ENCODE measurements around the gene ZMIZ1. TPM values are rescaled to one million over a fixed set of nuclear protein-coding genes. Genes with fewer than 3 reads are reported as not detected.

The ZMIZ1 gene
- total and polyA plus RNA-seq, 2 experiments from 2014 or later = 9.2 to 30.9 TPM

GRCh38 chr10:79045566-79046175 is 23.1 kb upstream of the ZMIZ1 start:
- H4K20me1 ChIP-seq (replicated peaks; ENCODE audit: insufficient read depth) = no peaks in the 10 kb centered on the region
- no peak overlapping the region for H3K27ac Mint-ChIP-seq
- H3K4me2 ChIP-seq = no peak overlapping the region
- no peaks in the 10 kb centered on the region for H3K36me3 Mint-ChIP-seq (ENCODE audit: low read depth)
- H3K9me2 ChIP-seq (ENCODE audit: insufficient read depth) = no peaks in the 10 kb centered on the region
- no peak overlapping the region for H3K27ac ChIP-seq (ENCODE audit: low read depth)
- peaks cover 1% of the 10 kb centered on the region for H3K4me1 ChIP-seq (ENCODE audit: insufficient read depth)
- no peaks in the 10 kb centered on the region for H3F3A ChIP-seq (replicated peaks; ENCODE audit: low read depth)
- H3K27me3 Mint-ChIP-seq (ENCODE audit: insufficient read depth, low read depth, poor library complexity) = peaks cover 13% of the 10 kb centered on the region
- H3K4me3 Mint-ChIP-seq = no peak overlapping the region
- no peak overlapping the region for H3K4me3 ChIP-seq
- H3K27me3 ChIP-seq (ENCODE audit: insufficient read depth) = no peaks in the 10 kb centered on the region
- ATAC-seq = peak; percentile 44
- no peak overlapping the region for H2AFZ ChIP-seq
- H3K79me2 ChIP-seq (replicated peaks; ENCODE audit: insufficient read depth) = no peaks in the 10 kb centered on the region
- H3K4me1 Mint-ChIP-seq = peaks cover 21% of the 10 kb centered on the region
- H3K9me3 Mint-ChIP-seq = no peaks in the 10 kb centered on the region
- no peaks in the 10 kb centered on the region for H3K36me3 ChIP-seq (ENCODE audit: insufficient read depth)
- no peak for DNase-seq (ENCODE audit: low spot score)
- no peak for TF ChIP-seq POLR2AphosphoS5 (IDR thresholded peaks at IDR 0.05; ENCODE audit: low read depth)
- TF ChIP-seq EZH2 (IDR thresholded peaks at IDR 0.05; ENCODE audit: low read depth, unreplicated experiment) = no peak
- TF ChIP-seq ZNF462 (CRISPR knock-in tag; IDR thresholded peaks at IDR 0.05) = no peak

GRCh38 chr10:79046326-79046725 is 22.4 kb upstream of the ZMIZ1 start:
- no peak overlapping the region for H3K27ac Mint-ChIP-seq
- ATAC-seq (no peak), DNase-seq (ENCODE audit: low spot score) (no peak)
- no peaks in the 10 kb centered on the region for H3K36me3 Mint-ChIP-seq (ENCODE audit: low read depth)
- peaks cover 28% of the 10 kb centered on the region for H3K4me1 Mint-ChIP-seq
- no peaks in the 10 kb centered on the region for H3K27me3 ChIP-seq (ENCODE audit: insufficient read depth)
- no peak overlapping the region for H3K4me3 ChIP-seq
- no peaks in the 10 kb centered on the region for H3F3A ChIP-seq (replicated peaks; ENCODE audit: low read depth)
- H3K9me3 Mint-ChIP-seq = no peaks in the 10 kb centered on the region
- no peak overlapping the region for H2AFZ ChIP-seq
- H3K9me2 ChIP-seq (ENCODE audit: insufficient read depth) = no peaks in the 10 kb centered on the region
- H3K27ac ChIP-seq (ENCODE audit: low read depth) = no peak overlapping the region
- H3K4me1 ChIP-seq (ENCODE audit: insufficient read depth) = peaks cover 8% of the 10 kb centered on the region
- peaks cover 13% of the 10 kb centered on the region for H3K27me3 Mint-ChIP-seq (ENCODE audit: insufficient read depth, low read depth, poor library complexity)
- H3K79me2 ChIP-seq (replicated peaks; ENCODE audit: insufficient read depth) = no peaks in the 10 kb centered on the region
- TF ChIP-seq ZNF331 (CRISPR knock-in tag; IDR thresholded peaks at IDR 0.05; ENCODE audit: low read depth) (no peak), POLR2AphosphoS5 (IDR thresholded peaks at IDR 0.05; ENCODE audit: low read depth) (no peak), EZH2phosphoT487 (IDR thresholded peaks at IDR 0.05; ENCODE audit: unreplicated experiment) (no peak), REST (IDR thresholded peaks at IDR 0.05; ENCODE audit: unreplicated experiment) (no peak)
- no peaks in the 10 kb centered on the region for H3K36me3 ChIP-seq (ENCODE audit: insufficient read depth)
- no peak overlapping the region for H3K4me3 Mint-ChIP-seq
- H3K4me2 ChIP-seq = no peak overlapping the region
- no peaks in the 10 kb centered on the region for H4K20me1 ChIP-seq (replicated peaks; ENCODE audit: insufficient read depth)

All from GM23338 (cell line).